Measurements from ENCODE around the gene SYT13. TPM values are rescaled to one million over a fixed set of nuclear protein-coding genes. Genes with fewer than 3 reads are reported as not detected.

Gene SYT13
- total RNA-seq, 1 experiment from 2014 or later: 1.4 TPM

GRCh38 chr11:45316258-45316657, 30.1 kb upstream of the SYT13 start:
- ATAC-seq (no peak), DNase-seq (ENCODE audit: low read depth, low spot score) (no peak)
- H3K27me3 ChIP-seq (ENCODE audit: insufficient read depth, low read length): peaks cover 23% of the 10 kb centered on the region
- H3K36me3 ChIP-seq (ENCODE audit: control insufficient read depth in 1 of 2, insufficient read depth in 2 of 2, low read length in 2 of 2): no peaks in the 10 kb centered on the region
- H3K4me2 ChIP-seq (ENCODE audit: low read length): no peak overlapping the region
- no peak overlapping the region for H3K27ac ChIP-seq (ENCODE audit: low read depth, low read length)
- peaks cover 0 to 4% of the 10 kb centered on the region in 2 experiments; a peak in 1 of 4 replicates for H3K4me1 ChIP-seq (ENCODE audit: control insufficient read depth in 1 of 2, insufficient read depth in 2 of 2, low read length in 2 of 2)
- H2AFZ ChIP-seq (ENCODE audit: low read depth, low read length, poor library complexity, severe bottlenecking): no peak overlapping the region
- ChIA-PET CTCF (no interaction called here), POLR2A (no interaction called here), RAD21 (ENCODE audit: low non-redundant PET in 1 of 2, low total read pairs in 2 of 2, uncharacterized antibody in 2 of 2, unreplicated experiment in 2 of 2) (no interaction called here)
- intact Hi-C loops (cut with micrococcal nuclease): no loop called here
- H4K20me1 ChIP-seq (ENCODE audit: insufficient read depth): no peaks in the 10 kb centered on the region
- no peaks in the 10 kb centered on the region for H3K9me3 ChIP-seq (ENCODE audit: control insufficient read depth in 1 of 2, insufficient read depth in 1 of 2, low read depth in 1 of 2, low read length in 2 of 2)
- no peak overlapping the region for H3K4me3 ChIP-seq (replicated peaks in 1 of 2; ENCODE audit: low read depth in 1 of 2, low read length in 2 of 2)
- no peak overlapping the region for H3K9ac ChIP-seq (ENCODE audit: low read length)
- no peaks in the 10 kb centered on the region; the same call in 1 of the 2 replicates for H3K9me2 ChIP-seq (ENCODE audit: insufficient read depth)
- no peaks in the 10 kb centered on the region for H3K79me2 ChIP-seq (ENCODE audit: insufficient read depth, low read length)
- TF ChIP-seq EZH2 (IDR thresholded peaks at IDR 0.05): no peak
- TF ChIP-seq MAX (IDR thresholded peaks at IDR 0.05): no peak
- TF ChIP-seq SIN3A (IDR thresholded peaks at IDR 0.05; ENCODE audit: low read depth): no peak
- no peak for TF ChIP-seq CEBPB (IDR thresholded peaks at IDR 0.05; ENCODE audit: low read depth)
- no peak for TF ChIP-seq TCF7L2 (IDR thresholded peaks at IDR 0.05; ENCODE audit: borderline replicate concordance, extremely low read depth, insufficient read depth, insufficient read length)
- no peak for TF ChIP-seq ZBTB33 (IDR thresholded peaks at IDR 0.05; ENCODE audit: extremely low read depth, insufficient replicate concordance, low read length)
- TF ChIP-seq POLR2AphosphoS5 (IDR thresholded peaks at IDR 0.05; ENCODE audit: low read depth, low read length): no peak
- no TSS peak for BruUV-seq (replicated peaks)

- Histone ChIP-seq H3K4me1 (ENCODE audit: control insufficient read depth in 1 of 2, insufficient read depth in 2 of 2, low read length in 2 of 2) (peaks cover 0 to 4% of the 10 kb centered on the region in 2 experiments; a peak in 1 of 4 replicates), H3K27me3 (ENCODE audit: insufficient read depth, low read length) (peaks cover 23% of the 10 kb centered on the region), H3K4me3 (replicated peaks in 1 of 2; ENCODE audit: low read depth in 1 of 2, low read length in 2 of 2) (no peak overlapping the region), H3K9me2 (ENCODE audit: insufficient read depth) (no peaks in the 10 kb centered on the region; the same call in 1 of the 2 replicates), H3K79me2 (ENCODE audit: insufficient read depth, low read length) (no peaks in the 10 kb centered on the region), H2AFZ (ENCODE audit: low read depth, low read length, poor library complexity, severe bottlenecking) (no peak overlapping the region), H3K36me3 (ENCODE audit: control insufficient read depth in 1 of 2, insufficient read depth in 2 of 2, low read length in 2 of 2) (no peaks in the 10 kb centered on the region), H3K9me3 (ENCODE audit: control insufficient read depth in 1 of 2, insufficient read depth in 1 of 2, low read depth in 1 of 2, low read length in 2 of 2) (no peaks in the 10 kb centered on the region), H3K9ac (ENCODE audit: low read length) (no peak overlapping the region), H4K20me1 (ENCODE audit: insufficient read depth) (no peaks in the 10 kb centered on the region), H3K27ac (ENCODE audit: low read depth, low read length) (no peak overlapping the region), H3K4me2 (ENCODE audit: low read length) (no peak overlapping the region)
- DNase-seq (ENCODE audit: low read depth, low spot score) (no peak), ATAC-seq (peak; percentile 62; the same call in 1 of the 2 replicates)
- RAD21 ChIA-PET (ENCODE audit: low non-redundant PET in 1 of 2, low total read pairs in 2 of 2, uncharacterized antibody in 2 of 2, unreplicated experiment in 2 of 2): no interaction called here
- intact Hi-C loops (cut with micrococcal nuclease): no loop called here
- no TSS peak for BruUV-seq (replicated peaks)
- POLR2A ChIA-PET: no interaction called here
- CTCF ChIA-PET: interaction anchor here (1.1 kb wide), 1 partner anchor 63 kb away, joined by 3 read pairs; no protein-coding TSS in a partner anchor
- TF ChIP-seq CTCF (IDR thresholded peaks at IDR 0.05 in 2 of 3, conservative IDR thresholded peaks at IDR 0.05 in 1 of 3; ENCODE audit: borderline replicate concordance in 1 of 3, insufficient read depth in 1 of 3, low read depth in 2 of 3, low read length in 2 of 3) (0 out of 6 replicates have a peak, but pooled peaks of 2 of the 3 experiments have one; percentile 3 to 22), JUND (IDR thresholded peaks at IDR 0.05) (no peak), ZBTB33 (IDR thresholded peaks at IDR 0.05; ENCODE audit: extremely low read depth, insufficient replicate concordance, low read length) (no peak), ZFX (IDR thresholded peaks at IDR 0.05) (no peak), TCF7L2 (IDR thresholded peaks at IDR 0.05; ENCODE audit: borderline replicate concordance, extremely low read depth, insufficient read depth, insufficient read length) (no peak)
Observed at GRCh38 chr11:45314900-45315299, 28.8 kb upstream of the SYT13 start.
